NCI-H226 (cell line): ENCODE data around the gene ZBTB2.
"Not testable (repeated sequence)": the region's sequence is repeated elsewhere in the genome, so short reads cannot be mapped to it uniquely, and the experiment has no call there.

Source experiments
- DNase-seq: peaks from one replicate; pipeline ENCODE4 v3.0.0-alpha.2; 2015

ZBTB2 gene

DNA sequence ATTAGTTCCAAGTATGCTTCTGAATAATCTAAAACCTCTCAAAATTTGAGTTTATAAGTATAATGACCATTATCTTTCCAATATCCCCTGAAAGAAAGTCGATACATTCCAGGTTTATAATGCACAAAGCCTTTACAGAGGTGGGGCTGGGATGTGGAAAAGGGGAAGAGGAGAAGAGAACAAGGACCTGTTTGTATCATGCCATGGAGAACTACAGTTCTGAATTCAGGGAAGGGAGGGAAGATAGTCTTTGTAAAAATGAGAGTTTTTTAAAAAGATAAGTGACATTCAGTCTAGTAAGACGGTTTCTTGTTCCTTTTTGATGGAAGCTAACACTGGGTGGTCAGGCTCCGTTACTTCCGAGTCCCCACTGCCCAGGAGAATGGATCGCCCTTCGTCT, 26.1 kb downstream of the ZBTB2 start:
- no peak for DNase-seq

DNA sequence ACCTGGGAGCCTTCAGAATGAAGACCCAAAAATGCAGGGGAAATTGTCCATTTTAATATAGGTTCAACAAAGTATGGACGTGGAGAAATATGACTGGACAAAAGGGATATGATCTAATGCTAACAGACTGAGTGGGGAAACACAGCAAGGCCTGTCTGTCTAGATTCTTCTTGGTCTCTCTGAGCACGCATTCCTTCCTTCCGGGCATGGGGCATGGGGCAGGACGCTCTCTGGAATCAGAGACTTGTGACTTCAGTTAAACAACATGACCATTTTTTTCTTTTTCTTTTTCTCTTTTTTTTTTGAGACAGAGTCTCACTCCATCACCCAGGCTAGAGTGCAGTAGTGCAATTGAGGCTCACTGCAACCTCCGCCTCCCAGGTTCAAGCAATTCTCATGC, 31.9 kb downstream of the ZBTB2 start:
- DNase-seq: no peak

DNA sequence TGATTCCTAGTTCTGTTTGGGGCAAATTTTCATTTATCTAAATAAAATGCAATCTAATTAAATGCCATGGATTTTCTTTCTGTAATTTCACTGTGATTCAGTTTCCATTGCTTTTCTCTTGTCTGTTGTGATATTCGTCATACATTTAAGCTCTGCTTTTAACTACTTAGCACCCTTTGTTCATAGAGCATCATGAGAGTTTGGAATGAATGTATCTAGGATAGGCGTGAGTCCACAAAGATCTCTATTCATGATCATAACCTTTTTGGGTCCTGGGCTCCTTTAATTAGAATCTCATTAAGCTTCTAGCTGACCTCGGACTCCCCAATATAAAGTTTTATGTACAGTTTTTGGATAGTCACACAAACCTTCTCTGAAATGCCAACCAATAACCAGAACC, 32.9 kb downstream of the ZBTB2 start:
- no peak for DNase-seq

DNA sequence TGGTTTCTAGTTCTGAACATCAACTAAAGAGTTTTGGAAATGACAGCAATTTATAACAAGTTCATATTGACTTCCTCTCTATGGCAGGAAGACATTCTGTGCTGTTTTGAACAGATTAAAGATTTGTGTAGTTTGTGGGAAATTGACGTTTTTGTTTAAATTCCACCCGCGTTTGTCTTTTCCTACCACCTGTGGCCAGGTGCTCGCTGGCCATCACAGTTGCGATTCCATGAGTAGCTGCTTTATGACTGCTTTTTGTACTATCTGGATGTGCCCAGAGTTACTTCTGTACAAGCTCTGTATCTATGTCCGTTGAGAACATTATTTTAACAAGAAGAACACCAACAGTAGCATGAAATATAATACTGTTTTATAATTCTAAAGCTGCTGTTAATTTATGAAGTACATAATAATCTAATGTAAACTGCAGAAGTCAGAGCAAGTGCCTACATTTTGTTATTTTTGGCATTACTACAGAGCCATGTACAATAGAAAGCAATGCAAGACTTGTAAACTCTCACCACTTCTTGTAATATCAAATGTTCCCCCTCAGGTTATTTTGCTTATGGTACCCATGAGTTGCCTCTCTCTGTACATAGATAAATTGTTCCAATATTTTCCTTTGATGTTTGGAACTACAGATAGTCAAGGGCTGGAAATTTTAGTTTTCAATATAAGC, 33.5 kb downstream of the ZBTB2 start:
- DNase-seq: no peak

DNA sequence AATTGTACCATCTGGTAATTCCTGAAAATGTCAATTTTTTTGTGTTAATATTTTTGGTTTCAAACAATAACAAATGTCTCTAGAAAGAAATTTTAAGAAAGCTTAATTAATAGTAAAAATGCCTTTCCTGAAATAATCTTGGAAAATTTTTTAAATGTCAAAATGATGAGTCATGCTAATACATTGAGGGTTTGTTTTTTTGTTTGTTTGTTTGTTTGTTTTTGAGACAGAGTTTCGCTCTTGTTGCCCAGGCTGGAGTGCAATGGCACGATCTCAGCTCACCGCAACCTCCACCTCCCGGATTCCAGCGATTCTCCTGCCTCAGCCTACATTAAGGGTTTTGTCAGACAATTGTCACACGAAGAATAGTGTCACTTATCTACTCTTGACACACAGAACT, 34.4 kb downstream of the ZBTB2 start:
- DNase-seq: not testable (repeated sequence)

DNA sequence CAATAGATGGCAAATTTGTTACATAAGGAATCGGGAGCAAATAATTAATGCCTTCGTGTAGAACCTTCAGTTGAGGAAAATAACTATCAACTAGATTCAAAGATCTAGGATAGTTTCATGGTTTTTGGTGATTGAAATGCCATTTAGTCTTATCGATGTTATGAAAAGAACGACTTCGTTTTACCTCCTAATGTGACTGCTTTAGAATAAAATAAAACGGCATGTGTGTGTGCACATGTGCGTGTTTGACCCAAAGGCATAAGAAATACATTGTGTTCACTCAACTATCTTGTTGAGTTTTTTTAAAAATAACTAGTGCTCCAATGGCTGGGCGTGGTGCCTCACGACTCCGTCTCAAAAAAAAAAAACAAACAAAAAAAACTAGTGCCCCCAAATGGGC, 37.6 kb downstream of the ZBTB2 start:
- DNase-seq: no peak

DNA sequence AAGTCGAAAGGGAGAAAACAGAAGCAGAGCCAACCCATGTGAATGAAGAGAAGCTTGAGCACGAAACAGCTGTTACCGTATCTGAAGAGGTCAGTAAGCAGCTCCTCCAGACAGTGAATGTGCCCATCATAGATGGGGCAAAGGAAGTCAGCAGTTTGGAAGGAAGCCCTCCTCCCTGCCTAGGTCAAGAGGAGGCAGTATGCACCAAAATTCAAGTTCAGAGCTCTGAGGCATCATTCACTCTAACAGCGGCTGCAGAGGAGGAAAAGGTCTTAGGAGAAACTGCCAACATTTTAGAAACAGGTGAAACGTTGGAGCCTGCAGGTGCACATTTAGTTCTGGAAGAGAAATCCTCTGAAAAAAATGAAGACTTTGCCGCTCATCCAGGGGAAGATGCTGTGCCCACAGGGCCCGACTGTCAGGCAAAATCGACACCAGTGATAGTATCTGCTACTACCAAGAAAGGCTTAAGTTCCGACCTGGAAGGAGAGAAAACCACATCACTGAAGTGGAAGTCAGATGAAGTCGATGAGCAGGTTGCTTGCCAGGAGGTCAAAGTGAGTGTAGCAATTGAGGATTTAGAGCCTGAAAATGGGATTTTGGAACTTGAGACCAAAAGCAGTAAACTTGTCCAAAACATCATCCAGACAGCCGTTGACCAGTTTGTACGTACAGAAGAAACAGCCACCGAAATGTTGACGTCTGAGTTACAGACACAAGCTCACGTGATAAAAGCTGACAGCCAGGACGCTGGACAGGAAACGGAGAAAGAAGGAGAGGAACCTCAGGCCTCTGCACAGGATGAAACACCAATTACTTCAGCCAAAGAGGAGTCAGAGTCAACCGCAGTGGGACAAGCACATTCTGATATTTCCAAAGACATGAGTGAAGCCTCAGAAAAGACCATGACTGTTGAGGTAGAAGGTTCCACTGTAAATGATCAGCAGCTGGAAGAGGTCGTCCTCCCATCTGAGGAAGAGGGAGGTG, 38.7 kb downstream of the ZBTB2 start:
- no peak for DNase-seq

DNA sequence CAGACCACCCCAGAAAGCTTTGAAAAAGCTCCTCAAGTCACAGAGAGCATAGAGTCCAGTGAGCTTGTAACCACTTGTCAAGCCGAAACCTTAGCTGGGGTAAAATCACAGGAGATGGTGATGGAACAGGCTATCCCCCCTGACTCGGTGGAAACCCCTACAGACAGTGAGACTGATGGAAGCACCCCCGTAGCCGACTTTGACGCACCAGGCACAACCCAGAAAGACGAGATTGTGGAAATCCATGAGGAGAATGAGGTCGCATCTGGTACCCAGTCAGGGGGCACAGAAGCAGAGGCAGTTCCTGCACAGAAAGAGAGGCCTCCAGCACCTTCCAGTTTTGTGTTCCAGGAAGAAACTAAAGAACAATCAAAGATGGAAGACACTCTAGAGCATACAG, 39.6 kb downstream of the ZBTB2 start:
- DNase-seq: no peak

DNA sequence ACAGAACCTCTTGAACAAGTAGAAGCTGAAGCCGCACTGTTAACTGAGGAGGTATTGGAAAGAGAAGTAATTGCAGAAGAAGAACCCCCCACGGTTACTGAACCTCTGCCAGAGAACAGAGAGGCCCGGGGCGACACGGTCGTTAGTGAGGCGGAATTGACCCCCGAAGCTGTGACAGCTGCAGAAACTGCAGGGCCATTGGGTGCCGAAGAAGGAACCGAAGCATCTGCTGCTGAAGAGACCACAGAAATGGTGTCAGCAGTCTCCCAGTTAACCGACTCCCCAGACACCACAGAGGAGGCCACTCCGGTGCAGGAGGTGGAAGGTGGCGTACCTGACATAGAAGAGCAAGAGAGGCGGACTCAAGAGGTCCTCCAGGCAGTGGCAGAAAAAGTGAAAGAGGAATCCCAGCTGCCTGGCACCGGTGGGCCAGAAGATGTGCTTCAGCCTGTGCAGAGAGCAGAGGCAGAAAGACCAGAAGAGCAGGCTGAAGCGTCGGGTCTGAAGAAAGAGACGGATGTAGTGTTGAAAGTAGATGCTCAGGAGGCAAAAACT, 40.1 kb downstream of the ZBTB2 start:
- no peak for DNase-seq

DNA sequence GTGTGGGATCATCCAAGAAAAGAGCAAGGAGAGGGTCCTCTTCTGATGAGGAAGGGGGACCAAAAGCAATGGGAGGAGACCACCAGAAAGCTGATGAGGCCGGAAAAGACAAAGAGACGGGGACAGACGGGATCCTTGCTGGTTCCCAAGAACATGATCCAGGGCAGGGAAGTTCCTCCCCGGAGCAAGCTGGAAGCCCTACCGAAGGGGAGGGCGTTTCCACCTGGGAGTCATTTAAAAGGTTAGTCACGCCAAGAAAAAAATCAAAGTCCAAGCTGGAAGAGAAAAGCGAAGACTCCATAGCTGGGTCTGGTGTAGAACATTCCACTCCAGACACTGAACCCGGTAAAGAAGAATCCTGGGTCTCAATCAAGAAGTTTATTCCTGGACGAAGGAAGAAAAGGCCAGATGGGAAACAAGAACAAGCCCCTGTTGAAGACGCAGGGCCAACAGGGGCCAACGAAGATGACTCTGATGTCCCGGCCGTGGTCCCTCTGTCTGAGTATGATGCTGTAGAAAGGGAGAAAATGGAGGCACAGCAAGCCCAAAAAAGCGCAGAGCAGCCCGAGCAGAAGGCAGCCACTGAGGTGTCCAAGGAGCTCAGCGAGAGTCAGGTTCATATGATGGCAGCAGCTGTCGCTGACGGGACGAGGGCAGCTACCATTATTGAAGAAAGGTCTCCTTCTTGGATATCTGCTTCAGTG, 40.8 kb downstream of the ZBTB2 start:
- DNase-seq: no peak

DNA sequence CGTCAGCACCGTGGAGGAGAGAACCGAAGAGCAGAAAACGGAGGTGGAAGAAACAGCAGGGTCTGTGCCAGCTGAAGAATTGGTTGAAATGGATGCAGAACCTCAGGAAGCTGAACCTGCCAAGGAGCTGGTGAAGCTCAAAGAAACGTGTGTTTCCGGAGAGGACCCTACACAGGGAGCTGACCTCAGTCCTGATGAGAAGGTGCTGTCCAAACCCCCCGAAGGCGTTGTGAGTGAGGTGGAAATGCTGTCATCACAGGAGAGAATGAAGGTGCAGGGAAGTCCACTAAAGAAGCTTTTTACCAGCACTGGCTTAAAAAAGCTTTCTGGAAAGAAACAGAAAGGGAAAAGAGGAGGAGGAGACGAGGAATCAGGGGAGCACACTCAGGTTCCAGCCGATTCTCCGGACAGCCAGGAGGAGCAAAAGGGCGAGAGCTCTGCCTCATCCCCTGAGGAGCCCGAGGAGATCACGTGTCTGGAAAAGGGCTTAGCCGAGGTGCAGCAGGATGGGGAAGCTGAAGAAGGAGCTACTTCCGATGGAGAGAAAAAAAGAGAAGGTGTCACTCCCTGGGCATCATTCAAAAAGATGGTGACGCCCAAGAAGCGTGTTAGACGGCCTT, 41.6 kb downstream of the ZBTB2 start:
- no peak for DNase-seq

DNA sequence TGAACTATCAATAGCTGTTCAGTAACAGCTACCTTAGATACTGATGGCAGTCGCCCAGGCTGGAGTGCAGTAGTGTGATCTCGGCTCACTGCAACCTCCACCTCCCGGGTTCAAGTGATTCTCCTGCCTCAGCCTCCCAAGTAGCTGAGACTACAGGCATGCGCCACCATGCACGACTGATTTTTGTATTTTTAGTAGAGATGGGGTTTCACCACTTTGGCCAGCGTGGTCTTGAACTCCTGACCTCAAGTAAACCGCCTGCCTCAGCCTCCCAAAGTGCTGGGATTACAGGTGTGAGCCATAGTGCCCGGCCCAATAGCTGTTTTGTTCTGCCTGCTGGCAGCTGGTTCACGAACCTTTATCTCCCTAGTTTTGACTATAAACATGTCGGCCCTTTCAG, 48.6 kb downstream of the ZBTB2 start:
- not testable (repeated sequence) for DNase-seq

DNA sequence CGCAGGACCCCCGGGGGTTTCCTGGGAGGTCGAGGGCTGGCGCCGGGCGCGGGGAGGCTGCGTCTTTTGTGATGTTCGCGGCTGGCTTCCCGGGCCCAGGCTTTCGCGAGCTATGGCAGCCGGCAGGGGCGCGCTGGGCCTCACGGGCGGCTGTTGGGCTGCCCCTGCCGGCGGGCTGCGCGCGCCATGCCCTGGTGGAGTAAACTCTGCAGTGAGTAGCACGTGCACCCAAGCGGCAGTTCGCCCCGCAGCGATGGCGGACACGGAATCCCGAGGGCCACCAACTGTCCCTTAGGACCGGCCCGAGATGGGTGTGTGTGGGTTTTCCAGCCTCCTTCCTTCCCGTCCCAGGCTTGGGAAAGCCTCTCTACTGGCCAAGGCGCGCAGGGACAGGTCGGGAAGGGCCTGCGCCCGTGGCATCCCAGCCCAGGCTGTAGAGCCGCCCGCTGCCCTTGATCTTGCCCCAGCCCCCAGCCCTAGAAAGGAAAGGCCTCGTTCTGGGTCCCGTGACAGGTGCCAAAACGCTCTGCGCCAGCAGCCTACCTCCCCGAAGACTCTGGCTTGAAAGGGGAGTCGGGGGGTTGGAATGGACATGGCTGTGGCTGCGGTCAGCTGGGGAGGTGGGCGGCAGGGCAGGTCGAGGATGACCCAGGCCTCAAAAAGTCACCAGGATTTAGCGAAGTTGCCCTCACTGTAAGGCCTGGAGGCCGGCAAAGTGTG, 49.7 kb downstream of the ZBTB2 start:
- no peak for DNase-seq

DNA sequence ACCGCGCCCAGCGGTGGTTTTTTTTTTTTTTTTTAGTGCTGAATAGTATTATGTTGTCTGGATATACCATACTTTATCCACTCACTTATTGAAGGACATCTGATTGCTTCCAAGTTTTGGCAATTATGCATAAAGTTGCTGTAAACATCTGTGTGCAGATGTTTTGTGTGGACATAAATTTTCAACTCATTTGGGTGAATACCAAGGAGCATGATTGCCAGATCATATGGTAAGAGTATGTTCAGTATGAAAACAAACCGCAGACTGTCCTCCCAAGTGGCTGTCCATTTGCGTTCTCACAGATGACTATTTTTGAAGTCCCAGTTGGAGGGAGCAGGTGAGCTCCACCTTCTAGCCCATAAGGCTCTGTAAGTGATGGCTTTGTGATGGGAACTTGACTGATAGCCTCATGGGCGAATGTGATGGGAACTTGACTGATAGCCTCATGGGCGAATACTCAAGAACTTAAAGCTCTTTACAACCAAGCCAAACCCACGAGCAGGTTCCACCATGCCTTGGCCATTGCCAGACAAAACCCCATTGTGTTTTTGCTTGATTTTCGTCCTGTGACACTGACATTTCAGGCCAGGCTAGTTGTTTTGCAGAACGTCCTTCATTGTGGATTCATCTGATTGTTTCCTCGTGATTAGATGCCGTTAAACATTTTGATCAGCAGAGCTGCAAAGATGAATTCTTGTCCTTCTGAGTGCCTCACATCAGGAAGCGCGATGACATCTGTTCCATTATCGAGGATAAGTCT, 51.0 kb downstream of the ZBTB2 start:
- no peak for DNase-seq

DNA sequence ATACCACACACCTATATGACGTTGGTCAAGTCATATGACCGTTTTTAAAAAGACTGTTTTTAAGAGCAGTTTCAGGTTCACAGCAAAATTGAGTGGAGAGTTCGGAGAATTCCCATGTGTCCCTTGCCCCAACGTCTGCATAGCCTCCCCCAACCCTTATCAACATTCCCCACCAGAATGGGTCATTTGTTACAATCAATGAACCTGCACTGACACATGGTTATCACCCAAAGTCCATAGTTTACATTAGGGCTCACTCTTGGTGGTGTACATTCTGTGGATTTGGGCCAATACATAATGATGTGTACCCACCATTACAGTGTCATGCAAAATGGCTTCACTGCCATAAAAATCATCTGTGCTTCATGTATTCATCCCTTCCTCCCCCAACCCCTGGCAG, 52.0 kb downstream of the ZBTB2 start:
- no peak for DNase-seq

DNA sequence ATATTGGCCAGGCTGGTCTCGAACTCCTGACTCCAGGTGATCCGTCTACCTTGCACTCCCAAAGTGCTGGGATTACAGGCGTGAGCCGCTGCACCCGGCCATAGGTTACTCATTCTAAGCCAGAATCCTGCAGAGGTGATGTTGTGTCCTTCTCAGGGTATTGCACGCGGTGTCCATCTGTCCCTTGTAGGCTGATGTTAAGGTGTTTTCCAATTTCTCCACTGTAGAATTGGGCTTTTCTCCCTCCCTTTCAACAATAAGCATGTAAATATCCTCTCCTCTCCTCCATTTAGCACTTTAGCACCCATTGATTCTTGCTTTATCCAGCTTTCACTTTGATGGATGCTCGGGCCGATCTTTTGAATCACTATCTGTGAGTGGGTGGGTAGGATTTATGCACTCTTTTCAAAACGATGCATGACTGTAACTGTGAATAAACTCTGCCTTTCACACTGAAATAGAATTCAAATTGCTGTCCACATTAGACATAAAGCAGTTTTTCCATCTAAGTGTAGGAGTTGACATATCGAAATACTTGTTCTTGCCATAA, 52.6 kb downstream of the ZBTB2 start:
- DNase-seq: no peak

DNA sequence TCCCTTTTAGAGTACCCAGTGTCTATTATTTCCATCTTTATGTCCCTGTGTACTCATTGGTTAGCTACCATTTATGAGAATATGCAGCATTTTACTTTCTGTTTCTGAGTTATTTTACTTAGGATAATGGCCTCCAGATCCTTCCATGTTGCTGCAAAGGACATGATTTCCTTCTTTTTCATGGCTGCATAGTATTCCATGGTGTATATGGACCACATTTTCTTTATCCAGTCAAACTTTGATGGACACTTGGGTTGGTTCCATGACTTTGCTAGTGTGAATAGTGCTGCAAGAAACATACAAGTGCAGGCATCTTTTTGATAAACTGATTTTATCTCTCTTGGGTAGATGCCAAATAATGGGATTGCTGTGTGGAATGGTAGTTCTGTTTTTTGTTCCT, 55.4 kb downstream of the ZBTB2 start:
- DNase-seq: no peak

DNA sequence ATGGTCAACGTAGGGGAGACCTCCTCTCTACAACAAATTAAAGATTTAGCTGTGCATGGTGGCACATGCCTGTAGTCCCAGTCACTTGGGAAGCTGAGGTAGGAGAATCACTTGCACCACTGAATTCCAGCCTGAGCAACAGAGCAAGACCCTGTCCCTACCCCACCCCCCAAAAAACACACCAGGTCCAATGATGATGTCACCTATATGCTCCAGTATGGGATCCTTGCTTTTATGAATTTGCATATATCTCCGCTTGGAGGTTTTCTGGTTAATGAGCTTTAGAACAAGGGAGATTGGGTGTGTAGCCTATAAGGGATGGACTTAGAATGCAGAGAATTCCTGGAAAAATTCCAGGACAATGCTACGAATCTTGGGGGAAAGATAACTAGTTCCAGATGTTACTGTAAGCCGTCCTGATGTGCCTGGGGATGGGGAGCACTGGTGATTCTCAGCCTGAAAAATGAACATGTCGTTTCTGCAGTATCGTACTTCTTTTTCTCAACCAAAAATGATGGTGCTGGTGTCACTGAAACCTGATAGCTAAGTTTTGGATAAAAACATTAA, 61.1 kb downstream of the ZBTB2 start:
- no peak for DNase-seq

DNA sequence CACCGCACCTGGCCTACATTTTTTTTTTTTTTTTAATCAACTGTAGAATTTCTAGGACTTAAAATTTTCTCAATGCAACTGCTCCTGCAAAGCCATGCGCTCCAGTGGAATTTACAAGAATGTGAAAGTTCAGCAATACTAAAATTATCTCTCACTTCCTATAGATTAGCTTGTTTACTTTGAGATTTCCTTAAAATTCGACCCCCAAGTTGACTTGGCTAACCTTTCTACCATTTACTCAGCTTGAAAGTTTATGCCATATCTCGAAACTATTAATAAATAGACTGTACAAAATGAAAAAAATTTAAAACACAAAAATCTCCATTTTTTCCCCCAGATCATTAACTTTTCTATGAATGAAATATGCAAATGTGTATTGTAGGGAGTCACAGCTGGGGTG, 64.3 kb downstream of the ZBTB2 start:
- DNase-seq: no peak

DNA sequence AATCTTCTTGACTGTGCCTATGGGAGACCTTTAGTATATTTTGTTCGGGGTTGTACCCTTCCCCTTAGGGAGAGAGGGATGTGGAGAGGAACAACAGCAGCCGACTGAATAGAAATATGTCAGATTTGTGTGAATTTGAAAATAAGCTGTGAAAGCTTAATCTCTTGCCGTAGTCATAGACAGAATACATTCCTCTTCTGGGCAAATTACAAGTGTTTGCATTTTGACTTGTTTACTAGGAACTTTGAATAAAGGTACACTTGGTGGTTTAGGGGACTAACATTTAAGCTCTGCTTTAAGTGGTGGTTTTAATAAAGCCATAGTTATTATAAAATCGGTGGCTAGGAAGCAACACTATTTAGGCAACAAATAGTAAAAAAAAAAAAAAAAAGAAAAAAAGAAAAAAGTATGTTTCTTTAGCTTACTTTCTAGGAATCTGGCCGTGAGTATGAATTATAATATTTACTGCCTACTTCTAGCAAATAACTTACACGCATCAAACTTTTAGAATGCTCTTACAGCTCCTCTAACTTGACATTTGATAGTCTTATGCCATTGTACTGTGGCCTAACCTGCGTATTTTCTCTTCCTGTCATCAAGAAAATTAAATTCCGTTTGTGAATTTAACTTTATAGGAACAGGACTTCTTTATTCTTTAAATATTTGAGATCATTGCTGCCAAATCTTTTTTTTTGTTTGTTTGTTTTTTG, 65.1 kb downstream of the ZBTB2 start:
- no peak for DNase-seq
